Peyer's patch (tissue), 4 donors: ENCODE measurements around the gene NRL.

Source experiments
- CTCF ChIP-seq, 6 experiments: fragments of 450-650 bp in 4 of 6; fragments of 200-600 bp in 2 of 6; sonication (generic) in 1 of 6; IDR thresholded peaks; one replicate each; pipeline ENCODE4 v1.5.1; 2017 to 2019; ENCODE audit warnings: antibody characterized with exemption in 6 of 6, mild to moderate bottlenecking in 3 of 6, moderate library complexity in 1 of 6
- POLR2A ChIP-seq, 2 donors: fragments of 450-650 bp; IDR thresholded peaks; one replicate each; pipeline ENCODE4 v1.5.1; 2017; ENCODE audit warnings: antibody characterized with exemption in 2 of 2, mild to moderate bottlenecking in 2 of 2, moderate library complexity in 2 of 2

DNA sequence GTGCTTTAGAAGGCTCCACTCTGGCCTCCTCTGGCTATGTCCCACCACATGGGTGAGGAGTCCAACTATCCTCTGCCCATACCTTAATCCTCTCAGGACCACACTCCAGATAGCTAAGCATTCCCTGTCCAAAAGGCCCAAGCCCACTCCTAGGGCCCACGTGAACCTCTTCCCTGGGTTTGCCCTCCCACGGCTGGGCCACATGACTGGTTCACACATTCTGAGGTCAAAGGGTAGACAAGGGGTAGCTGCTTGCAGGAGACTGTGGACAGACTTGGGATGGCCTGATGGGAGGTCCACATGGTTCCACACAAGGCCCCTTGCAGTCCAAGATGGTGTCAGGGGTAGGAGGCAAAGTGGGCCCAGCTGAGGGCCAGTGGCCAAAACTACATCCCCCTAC lies 26.7 kb downstream of the NRL start:
- TF ChIP-seq POLR2A (IDR thresholded peaks at IDR 0.05) (no peak), CTCF (IDR thresholded peaks at IDR 0.05) (no peak)
